Stimulated activated CD4-positive, alpha-beta T cell treated with anti-CD3 and anti-CD28 coated beads, Interleukin-1b, Interleukin-23, amount 100 ng/mL, for 1 hour (primary cell): ENCODE data around the gene UCP1.

Experiments used
- DNase-seq, 2 donors: peaks; one replicate each; pipeline ENCODE4 v3.0.0-alpha.2; 2020; ENCODE audit warnings: low read depth in 2 of 2

UCP1 gene

GRCh38 chr4:140568507-140569306 is at the start of gene UCP1:
UCP1 (minus strand) TSS chr4:140568961; CDS start chr4:140568729, 232 bp downstream.
- no peak for DNase-seq

- no peak for DNase-seq
Observed at GRCh38 chr4:140617499-140618248, 48.9 kb upstream of the UCP1 start.

GRCh38 chr4:140615451-140615850 is 46.7 kb upstream of the UCP1 start:
- no peak for DNase-seq

- DNase-seq: no peak
Observed at GRCh38 chr4:140612357-140612756, 43.6 kb upstream of the UCP1 start.

GRCh38 chr4:140611854-140612253 is 43.1 kb upstream of the UCP1 start:
- DNase-seq: no peak

- no peak for DNase-seq
Observed at GRCh38 chr4:140609548-140610425, 41.0 kb upstream of the UCP1 start.

GRCh38 chr4:140607852-140608251 is 39.1 kb upstream of the UCP1 start:
- no peak for DNase-seq

GRCh38 chr4:140604544-140604943 is 35.8 kb upstream of the UCP1 start:
- no peak for DNase-seq

- DNase-seq: no peak
Observed at GRCh38 chr4:140603286-140603685, 34.5 kb upstream of the UCP1 start.

GRCh38 chr4:140602714-140603113 is 34.0 kb upstream of the UCP1 start:
- no peak for DNase-seq

GRCh38 chr4:140600408-140600807 is 31.6 kb upstream of the UCP1 start:
- DNase-seq: no peak

GRCh38 chr4:140595065-140595464 is 26.3 kb upstream of the UCP1 start:
- no peak for DNase-seq

GRCh38 chr4:140584439-140584838 is 15.7 kb upstream of the UCP1 start:
- DNase-seq: no peak

- no peak for DNase-seq
Observed at GRCh38 chr4:140581078-140581477, 12.3 kb upstream of the UCP1 start.

GRCh38 chr4:140579278-140579677 is 10.5 kb upstream of the UCP1 start:
- no peak for DNase-seq

GRCh38 chr4:140575489-140575888 is 6.7 kb upstream of the UCP1 start:
- DNase-seq: no peak

GRCh38 chr4:140571620-140572019 is 2.9 kb upstream of the UCP1 start:
- no peak for DNase-seq

- DNase-seq: no peak
Observed at GRCh38 chr4:140569307-140569638, 512 bp upstream of the UCP1 start.

- DNase-seq: no peak
Observed at GRCh38 chr4:140559696-140560095, 9.1 kb downstream of the UCP1 start.

- no peak for DNase-seq
Observed at GRCh38 chr4:140557831-140558435, 10.8 kb downstream of the UCP1 start.

- DNase-seq: no peak
Observed at GRCh38 chr4:140556372-140557085, 12.2 kb downstream of the UCP1 start.
